ENCODE results near the gene BRICD5.

Gene BRICD5

DNA sequence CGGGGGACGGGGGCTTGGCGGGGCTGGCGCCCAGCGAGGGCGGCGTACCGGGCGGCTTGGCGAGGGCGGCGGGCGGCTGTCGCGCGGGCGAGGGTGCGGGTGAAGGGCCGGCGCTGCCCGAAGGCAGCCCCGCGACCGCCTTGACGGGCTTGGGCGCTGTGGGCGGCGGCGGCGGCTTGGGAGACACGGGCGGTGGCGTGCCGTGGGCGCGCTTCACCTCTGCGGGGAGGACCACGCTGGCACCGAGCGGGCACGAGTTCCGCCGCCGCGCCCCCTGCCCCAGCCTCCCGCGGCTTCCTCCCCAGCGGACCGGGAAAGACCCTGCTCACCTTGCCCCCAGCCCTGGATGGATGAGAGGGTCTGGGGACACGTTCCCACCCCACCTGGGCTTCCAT is 31.6 kb downstream of the BRICD5 start:
- peaks cover 36% of the 10 kb centered on the region for H3K36me3 ChIP-seq (ENCODE audit: control insufficient read depth, insufficient read depth, low read length)
- H3K9me3 ChIP-seq (ENCODE audit: control insufficient read depth, low read length) = no peaks in the 10 kb centered on the region
- no peaks in the 10 kb centered on the region for H3K4me1 ChIP-seq (ENCODE audit: control insufficient read depth, insufficient read depth, low read length, poor library complexity, severe bottlenecking)
- no peak overlapping the region for H3K27ac ChIP-seq (ENCODE audit: low read depth, low read length, severe bottlenecking)
- H3K4me3 ChIP-seq (ENCODE audit: extremely low read depth, insufficient read depth, low read length, poor library complexity, severe bottlenecking) = no peak overlapping the region
- 97 to 98% methylated on average over 38 to 39 of the region's 50 CpGs for WGBS, 2 experiments (ENCODE audit: insufficient coverage in 2 of 2)

DNA sequence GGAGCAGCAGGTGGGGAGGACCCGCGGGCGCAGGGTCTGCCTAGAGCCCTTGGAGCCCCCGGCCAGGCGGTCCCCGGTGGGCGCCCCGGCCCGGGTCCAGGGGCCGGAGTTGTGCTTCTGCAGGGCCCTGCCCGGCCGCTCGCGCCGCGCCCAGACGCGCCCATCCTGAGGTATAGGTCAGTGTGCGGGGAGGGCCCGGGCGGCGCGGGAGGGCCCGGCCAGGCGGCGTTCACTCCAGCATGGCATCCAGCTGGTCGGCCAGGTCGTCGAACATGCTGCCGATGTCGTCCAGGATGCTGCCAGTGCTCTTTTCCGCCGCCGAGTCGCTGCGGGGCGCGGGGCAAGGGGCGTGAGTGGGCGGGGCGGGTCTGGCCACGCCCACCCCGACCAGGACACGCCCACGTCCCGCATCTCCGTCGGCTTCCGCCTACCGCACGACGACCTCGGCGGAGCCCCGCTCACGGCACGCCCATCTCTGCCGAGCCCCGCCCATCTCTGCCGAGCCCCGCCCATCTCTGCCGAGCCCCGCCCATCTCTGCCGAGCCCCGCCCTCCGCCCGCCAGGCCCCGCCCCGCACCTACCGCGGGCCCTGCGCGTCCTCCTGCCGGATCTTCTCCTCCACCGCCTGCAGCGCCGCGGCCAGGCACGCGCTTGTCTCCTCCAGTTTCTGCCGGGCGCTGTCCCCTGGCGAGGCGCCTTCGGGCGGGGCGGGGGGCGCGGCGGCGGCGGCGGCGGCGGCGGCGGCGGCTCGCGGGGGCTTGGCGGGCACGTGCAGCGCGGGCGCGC is 32.1 kb downstream of the BRICD5 start:
- Histone ChIP-seq H3K27ac (ENCODE audit: low read depth, low read length, severe bottlenecking) (no peak overlapping the region), H3K4me3 (ENCODE audit: extremely low read depth, insufficient read depth, low read length, poor library complexity, severe bottlenecking) (no peak overlapping the region), H3K9me3 (ENCODE audit: control insufficient read depth, low read length) (no peaks in the 10 kb centered on the region), H3K4me1 (ENCODE audit: control insufficient read depth, insufficient read depth, low read length, poor library complexity, severe bottlenecking) (no peaks in the 10 kb centered on the region), H3K36me3 (ENCODE audit: control insufficient read depth, insufficient read depth, low read length) (peaks cover 40% of the 10 kb centered on the region)
- WGBS, 2 experiments (ENCODE audit: insufficient coverage in 2 of 2) = 79 to 88% methylated on average over 61 to 82 of the region's 106 CpGs

DNA sequence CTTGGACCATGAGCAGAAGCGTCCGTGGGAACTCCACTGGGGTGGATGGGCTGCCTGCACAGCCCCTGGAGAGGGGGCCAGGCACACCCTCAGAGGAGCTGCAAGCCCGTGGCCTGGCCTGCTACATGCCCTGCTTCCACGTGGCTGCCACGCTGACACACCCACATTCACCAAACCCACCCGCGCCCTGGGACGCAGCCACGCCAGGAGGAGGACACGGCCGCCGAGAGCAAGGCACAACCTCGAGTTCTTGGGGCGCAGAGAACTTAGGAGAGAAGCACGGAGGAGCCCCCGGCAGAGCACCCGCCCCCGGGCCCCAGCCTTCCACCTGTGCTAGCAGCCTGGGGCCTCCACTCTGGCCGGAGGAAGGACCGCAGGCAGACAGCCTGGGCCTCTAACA is 33.1 kb downstream of the BRICD5 start:
- H3K9me3 ChIP-seq (ENCODE audit: control insufficient read depth, low read length) = no peaks in the 10 kb centered on the region
- 97 to 98% methylated on average over 14 to 15 of the region's 20 CpGs for WGBS, 2 experiments (ENCODE audit: insufficient coverage in 2 of 2)
- no peak overlapping the region for H3K4me3 ChIP-seq (ENCODE audit: extremely low read depth, insufficient read depth, low read length, poor library complexity, severe bottlenecking)
- H3K27ac ChIP-seq (ENCODE audit: low read depth, low read length, severe bottlenecking) = no peak overlapping the region
- H3K36me3 ChIP-seq (ENCODE audit: control insufficient read depth, insufficient read depth, low read length) = peaks cover 49% of the 10 kb centered on the region
- no peaks in the 10 kb centered on the region for H3K4me1 ChIP-seq (ENCODE audit: control insufficient read depth, insufficient read depth, low read length, poor library complexity, severe bottlenecking)

DNA sequence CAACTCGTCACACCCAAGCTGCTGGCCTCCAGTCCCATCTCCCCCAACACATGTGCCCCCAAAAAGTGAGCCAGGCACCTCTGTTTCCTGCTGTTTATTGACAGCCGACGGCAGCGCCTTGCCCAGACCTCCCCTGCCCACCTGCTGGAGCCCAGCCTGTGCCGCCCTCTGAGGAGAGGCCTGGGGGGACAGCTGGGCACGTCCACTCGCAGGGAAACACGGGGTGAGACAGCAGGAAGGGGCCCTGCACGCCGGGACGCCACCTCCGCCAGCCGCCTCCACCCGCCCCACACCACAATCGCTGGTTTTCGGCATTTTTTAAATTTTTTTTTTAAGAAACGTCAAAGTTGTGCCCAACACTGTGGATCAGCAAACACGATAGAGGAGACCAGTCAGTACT is 33.6 kb downstream of the BRICD5 start:
- H3K36me3 ChIP-seq (ENCODE audit: control insufficient read depth, insufficient read depth, low read length) = peaks cover 50% of the 10 kb centered on the region
- no peak overlapping the region for H3K4me3 ChIP-seq (ENCODE audit: extremely low read depth, insufficient read depth, low read length, poor library complexity, severe bottlenecking)
- no peaks in the 10 kb centered on the region for H3K9me3 ChIP-seq (ENCODE audit: control insufficient read depth, low read length)
- no peaks in the 10 kb centered on the region for H3K4me1 ChIP-seq (ENCODE audit: control insufficient read depth, insufficient read depth, low read length, poor library complexity, severe bottlenecking)
- no peak overlapping the region for H3K27ac ChIP-seq (ENCODE audit: low read depth, low read length, severe bottlenecking)
- WGBS, 2 experiments (ENCODE audit: insufficient coverage in 2 of 2) = 96 to 97% methylated on average over 17 to 18 of the region's 18 CpGs

DNA sequence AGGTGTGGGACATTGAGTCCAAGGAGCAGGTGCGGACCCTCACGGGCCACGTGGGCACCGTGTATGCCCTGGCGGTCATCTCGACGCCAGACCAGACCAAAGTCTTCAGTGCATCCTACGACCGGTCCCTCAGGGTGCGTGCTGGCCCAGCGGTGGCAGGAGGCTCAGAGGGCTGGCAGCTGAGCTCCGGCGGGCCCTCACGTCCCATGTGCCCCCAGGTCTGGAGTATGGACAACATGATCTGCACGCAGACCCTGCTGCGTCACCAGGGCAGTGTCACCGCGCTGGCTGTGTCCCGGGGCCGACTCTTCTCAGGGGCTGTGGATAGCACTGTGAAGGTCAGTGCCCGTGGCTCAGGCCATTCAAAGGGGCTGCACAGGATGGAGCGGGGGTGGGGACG is 34.6 kb downstream of the BRICD5 start:
- no peak overlapping the region for H3K4me3 ChIP-seq (ENCODE audit: extremely low read depth, insufficient read depth, low read length, poor library complexity, severe bottlenecking)
- peaks cover 60% of the 10 kb centered on the region for H3K36me3 ChIP-seq (ENCODE audit: control insufficient read depth, insufficient read depth, low read length)
- no peaks in the 10 kb centered on the region for H3K9me3 ChIP-seq (ENCODE audit: control insufficient read depth, low read length)
- no peaks in the 10 kb centered on the region for H3K4me1 ChIP-seq (ENCODE audit: control insufficient read depth, insufficient read depth, low read length, poor library complexity, severe bottlenecking)
- H3K27ac ChIP-seq (ENCODE audit: low read depth, low read length, severe bottlenecking) = no peak overlapping the region
- WGBS, 2 experiments (ENCODE audit: insufficient coverage in 2 of 2) = 98 to 99% methylated on average over 23 of the region's 23 CpGs

DNA sequence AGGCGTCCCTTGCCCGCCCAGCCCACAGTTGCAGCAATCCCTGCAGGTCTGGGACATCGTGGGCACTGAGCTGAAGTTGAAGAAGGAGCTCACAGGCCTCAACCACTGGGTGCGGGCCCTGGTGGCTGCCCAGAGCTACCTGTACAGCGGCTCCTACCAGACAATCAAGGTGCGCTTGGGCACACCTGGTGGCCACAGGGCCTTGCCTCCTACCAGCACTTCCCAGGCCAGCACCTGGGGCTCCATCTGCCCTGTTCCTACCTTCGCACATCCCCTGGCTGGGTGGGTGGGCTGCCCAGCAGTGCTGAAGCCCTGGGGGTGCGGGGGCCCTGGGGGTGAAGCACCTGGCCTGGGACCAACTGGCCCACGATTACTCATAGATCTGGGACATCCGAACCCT is 35.2 kb downstream of the BRICD5 start:
- H3K27ac ChIP-seq (ENCODE audit: low read depth, low read length, severe bottlenecking) = no peak overlapping the region
- H3K9me3 ChIP-seq (ENCODE audit: control insufficient read depth, low read length) = no peaks in the 10 kb centered on the region
- no peaks in the 10 kb centered on the region for H3K4me1 ChIP-seq (ENCODE audit: control insufficient read depth, insufficient read depth, low read length, poor library complexity, severe bottlenecking)
- 95 to 99% methylated on average over 10 of the region's 10 CpGs for WGBS, 2 experiments (ENCODE audit: insufficient coverage in 2 of 2)
- H3K36me3 ChIP-seq (ENCODE audit: control insufficient read depth, insufficient read depth, low read length) = peaks cover 66% of the 10 kb centered on the region
- no peak overlapping the region for H3K4me3 ChIP-seq (ENCODE audit: extremely low read depth, insufficient read depth, low read length, poor library complexity, severe bottlenecking)

DNA sequence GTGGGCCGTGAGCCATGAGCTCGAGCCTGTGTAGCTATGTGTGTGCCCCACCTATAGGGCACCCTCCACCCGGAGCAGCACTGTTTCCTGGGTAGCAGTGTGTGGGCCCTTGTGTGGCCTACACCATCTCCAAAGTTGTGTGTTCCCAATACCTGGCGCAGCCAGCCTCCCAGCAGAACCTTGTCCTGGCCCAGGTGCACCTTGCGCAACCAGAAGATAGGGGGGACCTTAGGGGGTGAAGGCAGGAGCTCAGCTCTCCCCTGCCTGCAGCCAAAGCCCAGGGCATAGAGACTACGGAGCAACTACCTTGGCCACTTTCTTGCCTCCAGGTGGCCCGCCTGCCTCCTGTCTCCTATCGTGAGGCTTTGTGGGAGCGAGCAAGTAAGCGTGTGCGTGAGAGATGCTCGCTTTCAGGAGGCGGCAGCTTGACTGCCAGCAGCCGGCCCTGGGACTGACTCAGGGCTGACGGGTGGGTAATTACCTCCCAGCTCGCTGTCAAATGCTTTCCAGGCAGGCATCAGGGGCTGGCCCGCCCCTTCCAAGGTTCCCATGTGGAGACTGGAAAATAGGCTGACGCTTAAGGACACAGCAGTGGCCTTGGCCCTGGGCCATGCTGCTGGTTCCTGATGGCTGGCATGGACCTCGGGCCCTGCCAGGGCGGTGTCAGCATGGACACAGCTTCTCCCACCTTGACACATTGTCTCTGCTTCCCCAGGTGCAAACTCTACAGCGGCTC is 36.1 kb downstream of the BRICD5 start:
- no peak overlapping the region for H3K4me3 ChIP-seq (ENCODE audit: extremely low read depth, insufficient read depth, low read length, poor library complexity, severe bottlenecking)
- WGBS, 2 experiments (ENCODE audit: insufficient coverage in 2 of 2) = 98% methylated on average over 21 of the region's 21 CpGs
- peaks cover 68% of the 10 kb centered on the region for H3K36me3 ChIP-seq (ENCODE audit: control insufficient read depth, insufficient read depth, low read length)
- H3K9me3 ChIP-seq (ENCODE audit: control insufficient read depth, low read length) = no peaks in the 10 kb centered on the region
- no peak overlapping the region for H3K27ac ChIP-seq (ENCODE audit: low read depth, low read length, severe bottlenecking)
- H3K4me1 ChIP-seq (ENCODE audit: control insufficient read depth, insufficient read depth, low read length, poor library complexity, severe bottlenecking) = no peaks in the 10 kb centered on the region

DNA sequence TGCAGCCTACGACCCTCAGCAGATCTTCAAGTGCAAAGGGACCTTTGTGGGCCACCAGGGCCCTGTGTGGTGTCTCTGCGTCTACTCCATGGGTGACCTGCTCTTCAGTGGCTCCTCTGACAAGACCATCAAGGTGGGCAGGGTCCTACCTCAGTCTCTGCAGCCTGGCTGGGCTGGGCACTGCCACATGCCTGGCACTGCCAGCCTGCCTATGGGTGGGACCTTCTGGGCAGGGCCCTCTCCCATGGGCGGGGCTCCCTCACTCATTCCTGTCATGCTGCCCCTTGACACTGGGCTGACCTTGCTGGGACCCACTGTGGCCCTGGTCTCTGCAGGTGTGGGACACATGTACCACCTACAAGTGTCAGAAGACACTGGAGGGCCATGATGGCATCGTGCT is 36.7 kb downstream of the BRICD5 start:
- Histone ChIP-seq H3K9me3 (ENCODE audit: control insufficient read depth, low read length) (no peaks in the 10 kb centered on the region), H3K27ac (ENCODE audit: low read depth, low read length, severe bottlenecking) (no peak overlapping the region), H3K4me3 (ENCODE audit: extremely low read depth, insufficient read depth, low read length, poor library complexity, severe bottlenecking) (no peak overlapping the region), H3K36me3 (ENCODE audit: control insufficient read depth, insufficient read depth, low read length) (peaks cover 68% of the 10 kb centered on the region), H3K4me1 (ENCODE audit: control insufficient read depth, insufficient read depth, low read length, poor library complexity, severe bottlenecking) (no peaks in the 10 kb centered on the region)
- WGBS, 2 experiments (ENCODE audit: insufficient coverage in 2 of 2) = 89 to 90% methylated on average over 3 of the region's 4 CpGs

DNA sequence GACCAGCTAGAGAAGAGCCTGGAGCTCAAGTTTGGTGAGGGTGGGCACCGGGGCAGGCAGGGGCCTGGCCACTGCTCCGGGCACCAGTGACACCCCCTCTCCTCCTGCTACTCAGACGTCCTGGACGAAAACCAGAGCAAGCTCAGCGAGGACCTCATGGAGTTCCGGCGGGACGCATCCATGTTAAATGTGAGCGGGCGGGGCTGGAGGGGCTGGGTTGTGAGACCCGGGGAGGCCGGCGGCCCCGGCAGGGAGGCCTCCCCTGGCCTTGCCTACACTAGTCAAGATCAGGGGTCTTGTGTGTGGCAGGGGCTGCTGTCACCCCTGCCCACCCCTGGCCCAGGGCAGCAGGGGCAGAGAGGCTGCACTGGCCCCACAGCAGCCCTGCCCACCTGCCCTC is 37.3 kb downstream of the BRICD5 start:
- H3K36me3 ChIP-seq (ENCODE audit: control insufficient read depth, insufficient read depth, low read length) = peaks cover 68% of the 10 kb centered on the region
- H3K27ac ChIP-seq (ENCODE audit: low read depth, low read length, severe bottlenecking) = no peak overlapping the region
- H3K9me3 ChIP-seq (ENCODE audit: control insufficient read depth, low read length) = no peaks in the 10 kb centered on the region
- H3K4me3 ChIP-seq (ENCODE audit: extremely low read depth, insufficient read depth, low read length, poor library complexity, severe bottlenecking) = no peak overlapping the region
- 96 to 97% methylated on average over 10 to 12 of the region's 14 CpGs for WGBS, 2 experiments (ENCODE audit: insufficient coverage in 2 of 2)
- no peaks in the 10 kb centered on the region for H3K4me1 ChIP-seq (ENCODE audit: control insufficient read depth, insufficient read depth, low read length, poor library complexity, severe bottlenecking)

DNA sequence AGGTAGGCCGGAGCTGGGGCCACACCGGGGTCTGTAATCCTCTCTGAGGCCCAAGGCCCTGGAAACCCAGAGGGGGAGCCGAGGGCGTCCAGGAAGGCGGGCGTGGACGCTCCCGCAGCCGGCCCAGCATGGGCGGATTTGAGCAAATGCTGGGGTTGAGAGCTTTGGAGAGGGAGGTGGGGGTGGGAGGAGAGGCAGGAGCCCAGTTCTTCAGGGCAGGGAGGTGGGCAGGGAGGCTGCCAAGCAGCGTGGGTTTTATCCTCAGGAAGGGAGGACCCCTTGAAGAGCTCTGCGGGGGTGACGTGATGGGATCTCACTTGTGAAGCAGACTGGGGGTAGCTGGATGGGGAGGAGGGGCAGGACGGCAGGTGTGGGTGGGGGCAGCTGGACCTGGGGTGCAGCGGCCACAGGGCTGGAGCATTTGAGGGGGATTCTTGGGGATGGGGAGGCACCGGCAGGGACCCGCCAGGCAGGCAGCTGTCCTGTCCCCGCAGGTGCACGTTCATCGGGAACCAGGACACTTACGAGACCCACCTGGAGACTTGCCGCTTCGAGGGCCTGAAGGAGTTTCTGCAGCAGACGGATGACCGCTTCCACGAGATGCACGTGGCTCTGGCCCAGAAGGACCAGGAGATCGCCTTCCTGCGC is 37.9 kb downstream of the BRICD5 start:
- no peak overlapping the region for H3K4me3 ChIP-seq (ENCODE audit: extremely low read depth, insufficient read depth, low read length, poor library complexity, severe bottlenecking)
- peaks cover 68% of the 10 kb centered on the region for H3K36me3 ChIP-seq (ENCODE audit: control insufficient read depth, insufficient read depth, low read length)
- H3K9me3 ChIP-seq (ENCODE audit: control insufficient read depth, low read length) = no peaks in the 10 kb centered on the region
- WGBS, 2 experiments (ENCODE audit: insufficient coverage in 2 of 2) = 98% methylated on average over 24 to 28 of the region's 29 CpGs
- H3K4me1 ChIP-seq (ENCODE audit: control insufficient read depth, insufficient read depth, low read length, poor library complexity, severe bottlenecking) = no peaks in the 10 kb centered on the region
- H3K27ac ChIP-seq (ENCODE audit: low read depth, low read length, severe bottlenecking) = no peak overlapping the region

Data from mesodermal cell (in vitro differentiated cells).